RPMI8226 (cell line): ENCODE results near the gene ADAMTS12.
"Not testable (repeated sequence)": the region's sequence is repeated elsewhere in the genome, so short reads cannot be mapped to it uniquely, and the experiment has no call there.

ENCODE experiments used
- DNase-seq: peaks from one replicate; pipeline ENCODE4 v3.0.0-alpha.2; 2015

The ADAMTS12 gene

GRCh38 chr5:33891788-33892619 is at the start of gene ADAMTS12:
TSS of gene ADAMTS12 (minus strand) at chr5:33891990. CDS start at chr5:33891856, 134 bp downstream.
- no peak for DNase-seq

GRCh38 chr5:33941090-33941489 is 49.3 kb upstream of the ADAMTS12 start:
- DNase-seq = no peak

- DNase-seq = no peak
These were observed 47.9 kb upstream of the ADAMTS12 start for GRCh38 chr5:33939556-33940262.

GRCh38 chr5:33938881-33939280 is 47.1 kb upstream of the ADAMTS12 start:
- no peak for DNase-seq

GRCh38 chr5:33938507-33938796 is 46.7 kb upstream of the ADAMTS12 start:
- DNase-seq = no peak

- DNase-seq = no peak
These were observed 46.1 kb upstream of the ADAMTS12 start for GRCh38 chr5:33937707-33938506.

- no peak for DNase-seq
These were observed 45.4 kb upstream of the ADAMTS12 start for GRCh38 chr5:33937017-33937706.

GRCh38 chr5:33936381-33937016 is 44.7 kb upstream of the ADAMTS12 start, which contains the start of gene RXFP3:
TSS of gene RXFP3 (plus strand) at chr5:33936386. CDS start at chr5:33936741, 355 bp downstream.
- DNase-seq = no peak

GRCh38 chr5:33936004-33936380 is 44.2 kb upstream of the ADAMTS12 start:
- DNase-seq = peak; percentile 47

- DNase-seq = no peak
These were observed 42.4 kb upstream of the ADAMTS12 start for GRCh38 chr5:33934176-33934575.

GRCh38 chr5:33933723-33934169 is 42.0 kb upstream of the ADAMTS12 start:
- DNase-seq = no peak

GRCh38 chr5:33931136-33931535 is 39.3 kb upstream of the ADAMTS12 start:
- DNase-seq = no peak

- DNase-seq = no peak
These were observed 38.3 kb upstream of the ADAMTS12 start for GRCh38 chr5:33929925-33930690.

GRCh38 chr5:33928283-33928682 is 36.5 kb upstream of the ADAMTS12 start:
- DNase-seq = no peak

GRCh38 chr5:33927685-33928084 is 35.9 kb upstream of the ADAMTS12 start:
- DNase-seq = no peak

GRCh38 chr5:33925278-33925677 is 33.5 kb upstream of the ADAMTS12 start:
- DNase-seq = no peak

- DNase-seq = no peak
These were observed 29.2 kb upstream of the ADAMTS12 start for GRCh38 chr5:33921002-33921401.

- not testable (repeated sequence) for DNase-seq
These were observed 23.1 kb upstream of the ADAMTS12 start for GRCh38 chr5:33914844-33915243.

- not testable (repeated sequence) for DNase-seq
These were observed 14.5 kb upstream of the ADAMTS12 start for GRCh38 chr5:33906248-33906647.

GRCh38 chr5:33905381-33905780 is 13.6 kb upstream of the ADAMTS12 start:
- no peak for DNase-seq

GRCh38 chr5:33903118-33903517 is 11.3 kb upstream of the ADAMTS12 start:
- DNase-seq = no peak
